Measurements from ENCODE around the gene ZNF45.
"Not testable (repeated sequence)": the region's sequence is repeated elsewhere in the genome, so short reads cannot be mapped to it uniquely, and the experiment has no call there.

Gene ZNF45

DNA sequence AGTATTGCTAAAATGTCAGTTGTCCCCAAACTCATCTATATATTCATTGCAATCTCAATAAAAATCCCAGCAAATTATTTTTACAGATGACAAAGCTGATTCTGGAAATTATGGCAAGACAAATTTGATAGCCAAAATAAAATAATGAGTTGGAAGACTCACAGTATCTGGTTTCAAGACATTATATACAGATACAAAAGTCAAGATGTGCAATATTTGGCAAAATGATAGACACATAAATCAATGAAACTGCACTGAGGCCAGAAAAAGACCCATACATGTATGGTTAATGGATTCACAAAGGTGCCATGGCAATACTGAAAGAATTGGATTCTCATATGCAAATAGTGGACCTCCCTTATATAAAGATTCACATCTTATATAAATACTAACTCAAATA is 24.2 kb downstream of the ZNF45 start:
- DNase-seq = no peak

DNA sequence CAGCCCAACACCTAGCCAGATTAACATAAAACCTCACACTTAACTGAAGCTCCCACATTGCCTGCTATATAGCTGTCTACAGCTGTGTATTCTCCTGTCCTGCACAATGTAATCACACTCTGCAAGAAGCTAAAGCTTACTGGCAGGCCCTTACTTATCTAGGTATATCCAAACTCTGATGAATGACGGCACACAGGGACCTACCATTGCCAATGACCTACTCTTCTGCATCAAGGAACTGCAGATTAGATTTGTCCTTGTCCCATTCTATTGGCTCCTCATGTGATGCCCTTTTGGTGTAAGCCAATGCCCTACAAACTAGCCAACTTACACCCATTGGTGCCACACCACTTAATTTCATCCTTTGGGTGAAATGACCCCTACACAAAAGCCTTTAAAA is 26.4 kb downstream of the ZNF45 start:
- DNase-seq = no peak

DNA sequence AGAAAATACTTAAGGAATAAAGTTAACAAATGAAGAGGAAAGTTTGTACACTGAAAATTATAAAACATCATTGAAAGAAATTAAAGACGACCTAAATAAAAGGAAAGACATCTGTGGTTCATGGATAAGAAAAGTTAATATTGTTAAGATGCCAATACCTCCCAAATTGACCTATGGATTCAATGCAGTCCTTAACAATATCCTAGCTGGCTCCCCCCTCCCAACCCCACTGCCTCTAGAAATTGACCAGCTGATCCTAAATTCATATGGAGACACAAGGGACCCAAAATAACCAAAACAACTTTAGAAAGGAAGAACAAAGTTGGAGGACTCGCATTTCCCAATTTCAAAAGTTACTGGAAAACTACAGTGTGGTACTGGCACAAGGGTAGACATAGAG is 28.3 kb downstream of the ZNF45 start:
- no peak for DNase-seq

DNA sequence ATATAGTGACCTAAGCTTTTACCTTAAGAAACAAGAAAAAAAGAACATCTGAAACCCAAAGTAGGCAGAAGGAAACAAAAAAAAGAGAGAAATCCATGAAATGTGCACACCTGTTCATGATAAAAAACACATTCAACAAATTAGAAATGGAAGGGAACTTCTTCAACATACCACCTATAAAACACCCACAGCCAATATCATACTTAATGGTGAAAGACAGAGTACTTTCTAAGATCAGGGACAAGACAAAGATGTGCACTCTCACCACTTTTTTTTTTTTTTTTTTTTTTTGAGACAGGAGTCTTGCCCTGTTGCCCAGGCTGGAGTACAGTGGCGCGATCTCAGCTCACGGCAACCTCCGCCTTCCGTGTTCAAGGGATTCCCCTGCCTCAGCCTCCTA is 29.2 kb downstream of the ZNF45 start:
- no peak for DNase-seq

DNA sequence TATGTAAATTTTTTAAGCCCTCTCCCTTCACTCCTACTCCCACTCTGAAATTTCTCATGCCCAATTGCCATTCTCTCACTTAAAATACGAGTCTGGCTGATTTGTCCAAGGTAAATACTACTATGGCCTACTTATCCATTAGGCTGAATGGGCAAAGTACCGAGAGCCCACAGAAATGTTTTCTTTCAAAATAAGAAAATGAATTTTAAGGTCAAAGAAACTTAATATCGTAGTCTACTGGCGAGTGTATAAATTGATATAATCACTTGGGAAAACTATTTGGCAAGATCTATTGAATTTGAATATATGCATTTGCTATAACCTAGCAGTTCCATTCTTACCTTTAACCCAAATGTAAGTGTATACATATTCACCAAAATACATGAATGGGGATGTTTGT is 32.7 kb downstream of the ZNF45 start:
- DNase-seq = no peak

DNA sequence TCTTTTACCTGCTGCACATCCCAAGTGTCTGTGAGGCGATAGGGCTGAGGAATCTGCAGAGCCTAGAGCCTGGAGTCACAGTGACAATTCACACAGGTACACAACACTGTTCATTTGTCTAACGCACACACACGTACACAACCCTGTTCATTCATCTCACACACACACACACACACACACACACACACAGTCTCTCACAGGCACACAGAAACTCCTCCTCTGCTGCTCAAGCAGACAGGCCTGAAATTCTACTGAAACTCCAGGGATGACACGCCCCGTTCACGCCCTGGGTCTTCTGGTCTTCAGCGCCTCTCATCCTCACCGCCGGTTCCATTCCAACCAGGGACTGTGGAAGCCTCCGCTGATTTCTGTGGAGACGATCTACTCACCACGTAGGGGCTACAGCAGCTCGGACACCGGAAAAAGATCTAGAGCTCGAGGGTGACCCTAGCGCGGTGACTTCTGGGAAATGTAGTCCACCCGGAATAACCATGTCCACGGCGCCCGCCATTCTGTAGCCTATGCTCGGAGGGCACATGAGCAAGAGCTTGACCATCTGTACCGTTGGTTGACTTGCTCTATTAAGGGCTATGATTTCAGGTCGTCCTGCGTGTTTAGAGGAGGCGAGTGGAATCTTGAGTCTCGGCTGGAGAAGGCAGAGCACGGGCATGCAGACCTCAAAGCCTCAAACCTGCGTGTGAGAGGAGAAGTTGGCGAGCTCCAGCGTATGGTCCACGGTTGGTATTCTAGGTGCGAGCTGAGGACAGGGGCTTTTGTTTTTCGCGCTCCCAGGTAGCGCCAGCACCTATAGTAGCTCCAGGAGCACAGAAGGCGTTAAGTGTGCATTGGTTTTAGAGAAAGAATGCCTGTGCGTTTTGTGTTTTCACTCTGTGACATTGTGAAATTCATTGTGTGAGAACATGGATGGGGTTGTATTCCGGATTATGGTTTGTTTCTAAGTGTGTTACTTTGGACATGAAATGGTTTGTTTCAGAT is 33.4 kb downstream of the ZNF45 start:
- DNase-seq = peak; percentile 74

DNA sequence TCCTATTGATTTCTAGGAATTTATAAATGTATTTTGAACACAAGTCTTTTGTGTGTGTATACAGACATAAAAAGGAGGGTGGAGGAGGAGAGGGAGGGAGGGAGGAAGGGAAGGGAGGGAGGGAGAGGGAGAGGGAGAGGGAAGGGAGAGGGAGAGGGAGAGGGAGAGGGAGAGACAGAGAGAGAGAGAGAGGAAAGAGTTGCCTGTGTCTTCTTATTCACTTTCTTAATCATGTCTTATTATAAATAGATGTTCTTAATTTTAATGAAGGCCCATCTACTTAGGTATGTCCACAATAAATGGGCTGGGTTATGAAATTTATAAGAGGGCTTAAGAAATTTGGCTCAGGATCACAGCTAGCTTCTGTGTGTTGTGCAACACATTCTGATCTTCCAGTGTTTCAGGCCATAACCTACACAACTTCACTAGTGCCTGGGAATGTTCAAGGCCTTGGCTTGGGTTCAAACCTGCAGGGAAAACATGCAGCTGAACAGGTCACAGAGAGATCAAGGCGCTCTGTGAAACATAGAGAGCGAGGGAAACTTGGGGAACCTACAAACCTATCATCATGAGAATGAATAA is 39.3 kb downstream of the ZNF45 start:
- no peak for DNase-seq

DNA sequence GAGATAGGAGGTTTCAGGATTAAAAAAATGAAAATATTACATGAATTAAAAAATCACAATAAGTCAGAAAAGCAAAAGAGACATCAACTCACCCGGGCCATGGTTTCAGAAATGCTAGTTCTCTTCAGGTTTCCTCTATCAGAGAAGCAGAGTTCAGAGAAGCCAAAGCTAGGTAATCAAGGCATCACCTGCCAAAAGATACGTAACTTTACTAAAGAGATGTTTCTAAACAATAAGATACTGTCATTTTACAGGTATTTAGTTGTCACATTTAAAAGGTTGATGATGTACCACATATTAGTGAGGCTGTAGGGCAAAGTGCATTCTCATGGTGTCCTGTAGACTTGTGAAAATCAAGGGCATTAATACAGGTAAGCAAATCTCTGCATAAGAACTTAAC is 51.2 kb downstream of the ZNF45 start, which contains the start of gene ZNF404:
TSS of gene ZNF404 (minus strand) at position 101 of the 400 bp plus-strand sequence.
- no peak for DNase-seq

DNA sequence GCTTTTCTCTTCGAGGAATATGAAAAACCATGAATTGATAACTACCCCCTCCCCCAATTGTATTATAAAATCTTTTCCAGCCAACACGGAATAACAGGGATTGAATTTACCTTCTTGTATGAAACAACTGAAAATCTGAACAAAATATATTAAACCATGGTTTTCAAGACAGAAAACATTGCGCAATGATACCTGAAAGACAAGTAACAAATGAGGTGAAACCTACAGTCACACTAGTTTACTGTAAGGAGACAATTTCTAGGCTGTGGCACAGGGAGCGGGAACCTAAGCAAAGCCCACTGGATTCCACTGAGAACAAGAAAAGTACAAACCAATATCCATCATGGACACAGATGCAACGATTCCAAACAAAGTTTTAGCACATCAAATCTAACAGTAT is 54.6 kb downstream of the ZNF45 start:
- DNase-seq = no peak

DNA sequence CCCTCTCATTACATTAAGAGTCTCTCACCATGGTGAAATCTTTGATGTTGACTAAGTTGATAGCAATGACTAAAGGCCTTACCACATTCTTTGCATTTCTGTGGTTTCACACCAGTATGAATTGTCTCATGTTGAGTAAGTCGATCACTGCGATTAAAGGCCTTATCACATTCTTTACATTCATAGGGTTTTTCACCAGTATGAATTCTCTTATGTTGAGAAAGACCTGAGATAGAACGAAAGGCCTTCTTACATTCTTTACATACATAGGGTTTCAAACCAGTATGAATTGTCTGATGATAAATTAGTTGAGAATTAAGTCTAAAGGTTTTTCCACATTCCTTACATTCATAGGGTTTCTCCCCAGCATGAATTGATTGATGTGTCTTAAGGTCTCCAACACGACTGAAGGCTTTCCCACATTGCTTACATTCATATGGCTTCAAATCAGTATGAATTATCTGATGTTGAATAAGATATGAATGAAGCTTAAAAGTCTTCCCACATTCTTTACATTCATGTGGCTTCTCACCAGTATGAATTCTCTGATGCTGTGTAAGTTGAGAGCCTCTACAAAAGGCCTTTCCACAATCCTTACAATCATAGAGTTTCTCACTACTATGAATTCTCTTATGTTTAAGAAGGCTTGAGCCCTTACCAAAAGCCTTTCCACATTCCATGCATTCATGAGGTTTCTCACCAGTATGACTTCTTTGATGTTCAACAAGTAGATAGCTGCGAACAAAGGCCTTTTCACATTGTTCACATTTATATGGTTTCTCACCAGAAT is 62.3 kb downstream of the ZNF45 start:
- no peak for DNase-seq

DNA sequence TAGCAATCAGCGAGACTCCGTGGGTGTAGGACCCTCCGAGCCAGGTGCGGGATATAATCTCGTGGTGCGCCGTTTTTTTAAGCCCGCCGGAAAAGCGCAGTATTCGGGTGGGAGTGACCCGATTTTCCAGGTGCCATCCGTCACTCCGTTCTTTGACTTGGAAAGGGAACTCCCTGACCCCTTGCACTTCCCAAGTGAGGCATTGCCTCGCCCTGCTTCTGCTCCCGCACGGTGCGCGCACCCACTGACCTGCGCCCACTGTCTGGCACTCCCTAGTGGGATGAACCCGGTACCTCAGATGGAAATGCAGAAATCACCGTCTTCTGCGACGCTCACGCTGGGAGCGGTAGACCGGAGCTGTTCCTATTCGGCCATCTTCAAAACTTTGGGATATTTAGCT is 68.2 kb downstream of the ZNF45 start:
- DNase-seq = not testable (repeated sequence)

Measured in CD4-positive, alpha-beta T cell treated with Interleukin-4 for 1 hour (primary cell).